IPS-18a (cell line): Measurements from ENCODE around the gene ACTG1.
A peak's percentile ranks its signal among the peaks of the same experiment; 100 is the strongest.

Experiments
- H3K27ac ChIP-seq: one replicate; pipeline ENCODE4 v1.5.1; 2013; ENCODE audit warnings: low read length
- H3K27me3 ChIP-seq: one replicate; pipeline ENCODE4 v1.6.1; 2013; ENCODE audit warnings: mild to moderate bottlenecking, low read length; ENCODE audit not compliant: control insufficient read depth, insufficient read depth
- H3K36me3 ChIP-seq: one replicate; pipeline ENCODE4 v1.6.1; 2013; ENCODE audit warnings: low read depth, low read length; ENCODE audit not compliant: control insufficient read depth
- H3K4me1 ChIP-seq: one replicate; pipeline ENCODE4 v1.6.1; 2013; ENCODE audit warnings: low read depth, low read length; ENCODE audit not compliant: control insufficient read depth
- H3K4me3 ChIP-seq: one replicate; pipeline ENCODE4 v1.5.1; 2013; ENCODE audit warnings: low read length
- H3K9ac ChIP-seq: one replicate; pipeline ENCODE4 v1.6.1; 2013; ENCODE audit warnings: mild to moderate bottlenecking, low read length, moderate library complexity
- H3K9me3 ChIP-seq: one replicate; pipeline ENCODE4 v1.6.1; 2013; ENCODE audit warnings: low read depth, low read length; ENCODE audit not compliant: control insufficient read depth

The ACTG1 gene

GRCh38 chr17:81512562-81513371, at the start of gene ACTG1:
ACTG1 (minus strand) TSS chr17:81512799; CDS start chr17:81512354, 445 bp downstream.
- Histone ChIP-seq H3K27ac (peak within 1 kb of the TSS; percentile 63), H3K36me3 (peaks cover 29% of the 10 kb centered on the region), H3K4me3 (peak within 1 kb of the TSS; percentile 95), H3K4me1 (no peaks in the 10 kb centered on the region), H3K27me3 (peaks cover 6% of the 10 kb centered on the region), H3K9me3 (no peaks in the 10 kb centered on the region), H3K9ac (peak within 1 kb of the TSS; percentile 94)

GRCh38 chr17:81561494-81561885, 48.9 kb upstream of the ACTG1 start:
- Histone ChIP-seq H3K27ac (no peak overlapping the region), H3K9ac (no peak overlapping the region), H3K9me3 (no peaks in the 10 kb centered on the region), H3K4me3 (no peak overlapping the region), H3K36me3 (peaks cover 69% of the 10 kb centered on the region), H3K4me1 (no peaks in the 10 kb centered on the region), H3K27me3 (no peaks in the 10 kb centered on the region)

- H3K9me3 ChIP-seq = no peaks in the 10 kb centered on the region
- no peaks in the 10 kb centered on the region for H3K4me1 ChIP-seq
- peaks cover 52% of the 10 kb centered on the region for H3K36me3 ChIP-seq
- H3K9ac ChIP-seq = no peak overlapping the region
- no peak overlapping the region for H3K27ac ChIP-seq
- H3K4me3 ChIP-seq = no peak overlapping the region
- no peaks in the 10 kb centered on the region for H3K27me3 ChIP-seq
Observed at GRCh38 chr17:81558941-81559806, 46.6 kb upstream of the ACTG1 start.

- Histone ChIP-seq H3K27ac (no peak overlapping the region), H3K4me1 (peaks cover 6% of the 10 kb centered on the region), H3K9me3 (no peaks in the 10 kb centered on the region), H3K27me3 (no peaks in the 10 kb centered on the region), H3K9ac (no peak overlapping the region), H3K4me3 (no peak overlapping the region), H3K36me3 (peaks cover 42% of the 10 kb centered on the region)
Observed at GRCh38 chr17:81558115-81558468, 45.5 kb upstream of the ACTG1 start.

- H3K4me3 ChIP-seq = no peak overlapping the region
Observed at GRCh38 chr17:81557276-81558114, 44.9 kb upstream of the ACTG1 start.

GRCh38 chr17:81556863-81557262, 44.3 kb upstream of the ACTG1 start:
- Histone ChIP-seq H3K36me3 (peaks cover 36% of the 10 kb centered on the region), H3K9me3 (no peaks in the 10 kb centered on the region), H3K4me1 (peaks cover 6% of the 10 kb centered on the region), H3K27ac (no peak overlapping the region), H3K27me3 (no peaks in the 10 kb centered on the region), H3K9ac (no peak overlapping the region), H3K4me3 (no peak overlapping the region)

More at GRCh38 chr17:81557276-81558114, 44.9 kb upstream of the ACTG1 start:
- Histone ChIP-seq H3K9ac (no peak overlapping the region), H3K4me1 (peaks cover 6% of the 10 kb centered on the region), H3K27me3 (no peaks in the 10 kb centered on the region), H3K36me3 (peaks cover 37% of the 10 kb centered on the region), H3K27ac (no peak overlapping the region), H3K9me3 (no peaks in the 10 kb centered on the region)

- Histone ChIP-seq H3K4me1 (peaks cover 6% of the 10 kb centered on the region), H3K27ac (no peak overlapping the region), H3K36me3 (peaks cover 30% of the 10 kb centered on the region), H3K27me3 (no peaks in the 10 kb centered on the region), H3K9me3 (no peaks in the 10 kb centered on the region), H3K4me3 (no peak overlapping the region), H3K9ac (no peak overlapping the region)
Observed at GRCh38 chr17:81556175-81556691, 43.6 kb upstream of the ACTG1 start.

- Histone ChIP-seq H3K27ac (no peak overlapping the region), H3K9me3 (no peaks in the 10 kb centered on the region), H3K4me1 (peaks cover 6% of the 10 kb centered on the region), H3K36me3 (peaks cover 32% of the 10 kb centered on the region), H3K27me3 (no peaks in the 10 kb centered on the region), H3K9ac (peak overlapping the region; percentile 76), H3K4me3 (peak overlapping the region; percentile 89)
Observed at GRCh38 chr17:81553616-81554181, 41.1 kb upstream of the ACTG1 start.

- peaks cover 27% of the 10 kb centered on the region for H3K36me3 ChIP-seq
- no peaks in the 10 kb centered on the region for H3K9me3 ChIP-seq
- no peaks in the 10 kb centered on the region for H3K27me3 ChIP-seq
- peak overlapping the region; percentile 76 for H3K9ac ChIP-seq
- H3K4me3 ChIP-seq = peak overlapping the region; percentile 89
- no peak overlapping the region for H3K27ac ChIP-seq
- peaks cover 6% of the 10 kb centered on the region for H3K4me1 ChIP-seq
Observed at GRCh38 chr17:81553018-81553615, 40.5 kb upstream of the ACTG1 start.

- H3K9ac ChIP-seq = peak within 1 kb of the TSS; percentile 76
- peak within 1 kb of the TSS; percentile 89 for H3K4me3 ChIP-seq
- H3K36me3 ChIP-seq = peaks cover 26% of the 10 kb centered on the region
- H3K27ac ChIP-seq = peak within 1 kb of the TSS; percentile 49
- no peaks in the 10 kb centered on the region for H3K9me3 ChIP-seq
- no peaks in the 10 kb centered on the region for H3K27me3 ChIP-seq
- peaks cover 6% of the 10 kb centered on the region for H3K4me1 ChIP-seq
Observed at GRCh38 chr17:81552244-81553017, 39.8 kb upstream of the ACTG1 start, which contains the start of gene FAAP100. FAAP100 (minus strand) TSS chr17:81552353; CDS start chr17:81552330, 23 bp downstream.
